ENCODE measurements around the gene UNC13C.

The UNC13C gene

GRCh38 chr15:54567408-54568035, 589.3 kb downstream of the UNC13C start:
- no peak for DNase-seq (ENCODE audit: low read depth in 2 of 2)

GRCh38 chr15:54568381-54568780, 590.1 kb downstream of the UNC13C start:
- DNase-seq (ENCODE audit: low read depth in 2 of 2), result no peak

- DNase-seq (ENCODE audit: low read depth in 2 of 2), result no peak
Measured at GRCh38 chr15:54571576-54571975, 593.3 kb downstream of the UNC13C start.

- no peak for DNase-seq (ENCODE audit: low read depth in 2 of 2)
Measured at GRCh38 chr15:54575586-54575985, 597.3 kb downstream of the UNC13C start.

GRCh38 chr15:54576298-54576935, 598.2 kb downstream of the UNC13C start:
- no peak for DNase-seq (ENCODE audit: low read depth in 2 of 2)

DNA sequence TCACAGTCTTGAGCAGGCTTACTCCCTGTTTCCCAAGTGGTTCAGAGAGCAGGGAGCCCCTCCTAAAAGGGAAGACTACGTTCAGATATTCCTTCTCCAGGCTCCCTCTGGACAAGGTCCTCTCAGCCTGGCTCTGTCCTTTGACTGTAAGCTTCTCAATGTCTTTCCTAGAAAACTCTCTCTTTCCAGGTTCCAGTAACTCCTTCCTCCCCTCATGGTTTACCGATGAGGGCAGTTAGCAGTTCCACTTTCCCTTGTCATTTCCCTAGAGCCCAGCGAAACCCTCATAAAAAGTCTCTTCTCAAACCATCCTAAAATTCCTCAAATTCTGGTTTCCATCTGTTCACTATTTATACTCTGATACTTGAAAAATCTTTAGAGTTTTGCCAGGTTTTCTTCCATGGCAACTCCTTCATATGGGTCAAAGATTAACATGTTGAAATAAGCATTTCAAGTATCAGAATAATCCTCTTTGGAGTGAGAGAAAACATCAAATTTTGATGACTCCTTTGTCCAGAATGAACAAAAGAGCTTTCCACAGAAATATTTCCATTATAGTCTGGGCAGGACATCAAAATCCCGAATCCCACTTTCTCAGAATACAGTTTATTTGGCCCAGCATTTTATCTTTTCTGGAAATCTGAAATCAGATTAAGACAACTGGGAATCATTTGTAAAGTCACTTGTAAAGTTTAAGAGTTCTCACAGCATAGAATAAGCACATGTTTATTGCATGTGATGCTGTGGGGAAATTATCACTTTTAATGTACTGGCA, 599.4 kb downstream of the UNC13C start:
- DNase-seq (ENCODE audit: low read depth in 2 of 2), result no peak

GRCh38 chr15:54579855-54580254, 601.6 kb downstream of the UNC13C start:
- DNase-seq (ENCODE audit: low read depth in 2 of 2), result no peak

- no peak for DNase-seq (ENCODE audit: low read depth in 2 of 2)
Measured at GRCh38 chr15:54580643-54581042, 602.4 kb downstream of the UNC13C start.

GRCh38 chr15:54582863-54583643, 604.8 kb downstream of the UNC13C start:
- DNase-seq (ENCODE audit: low read depth in 2 of 2), result no peak

DNA sequence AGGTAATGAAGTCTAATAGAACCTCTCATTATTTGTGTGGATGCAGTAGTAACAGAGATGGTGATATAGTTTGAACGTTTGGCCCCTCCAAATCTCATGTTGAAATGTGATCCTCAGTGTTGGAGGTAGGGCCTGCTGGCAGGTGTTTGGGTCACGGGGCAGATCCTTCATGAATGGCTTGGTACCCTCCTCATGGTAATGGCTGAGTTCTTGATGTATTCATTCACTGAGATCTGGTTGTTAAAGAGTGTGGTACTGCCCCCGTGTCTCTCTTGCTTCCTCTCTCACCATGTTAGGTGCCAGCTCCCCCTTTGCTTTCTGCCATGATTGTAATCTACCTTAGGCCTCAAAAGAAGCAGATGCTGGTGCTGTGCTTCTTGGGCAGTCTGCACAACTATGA, 606.8 kb downstream of the UNC13C start:
- DNase-seq (ENCODE audit: low read depth in 2 of 2), result no peak

DNA sequence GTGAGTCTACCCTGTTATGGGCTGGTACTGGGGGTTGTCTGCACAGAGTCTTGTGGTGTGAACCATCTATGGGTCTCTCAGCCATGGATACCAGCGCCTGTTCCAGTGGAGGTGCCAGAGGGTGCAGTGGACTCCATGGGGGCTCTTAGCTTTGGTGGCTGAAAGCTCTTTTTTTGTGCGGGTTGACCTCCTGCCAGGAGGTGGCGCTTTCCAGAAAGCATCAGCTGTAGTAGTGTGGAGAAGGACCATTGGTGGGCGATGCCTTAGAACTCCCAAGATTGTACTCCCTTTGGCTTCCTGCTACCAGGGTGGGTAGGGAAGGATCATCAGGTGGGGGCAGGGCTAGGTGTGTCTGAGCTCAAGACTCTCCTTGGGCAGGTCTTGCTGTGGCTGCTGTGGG, 615.9 kb downstream of the UNC13C start:
- DNase-seq (ENCODE audit: low read depth in 2 of 2), result no peak

DNA sequence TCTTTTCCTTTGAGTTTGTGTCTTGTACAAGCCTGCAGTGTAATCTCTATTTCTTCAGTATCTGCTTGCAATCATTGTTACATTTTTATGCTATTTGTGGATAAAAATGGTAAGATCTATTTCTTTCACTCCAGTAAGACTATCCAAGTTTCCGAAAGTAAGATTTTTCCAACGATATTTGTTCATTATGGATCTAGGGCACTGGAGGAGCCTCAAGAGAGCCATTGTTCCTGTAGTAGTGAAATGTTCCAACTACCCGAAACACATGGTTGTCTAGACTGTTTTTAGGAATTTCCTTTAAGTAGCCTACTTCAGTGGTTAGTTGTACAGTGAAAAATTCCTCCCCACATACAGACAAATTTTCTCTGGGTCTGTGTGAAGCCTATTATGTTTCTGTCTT, 621.1 kb downstream of the UNC13C start:
- no peak for DNase-seq (ENCODE audit: low read depth in 2 of 2)

DNA sequence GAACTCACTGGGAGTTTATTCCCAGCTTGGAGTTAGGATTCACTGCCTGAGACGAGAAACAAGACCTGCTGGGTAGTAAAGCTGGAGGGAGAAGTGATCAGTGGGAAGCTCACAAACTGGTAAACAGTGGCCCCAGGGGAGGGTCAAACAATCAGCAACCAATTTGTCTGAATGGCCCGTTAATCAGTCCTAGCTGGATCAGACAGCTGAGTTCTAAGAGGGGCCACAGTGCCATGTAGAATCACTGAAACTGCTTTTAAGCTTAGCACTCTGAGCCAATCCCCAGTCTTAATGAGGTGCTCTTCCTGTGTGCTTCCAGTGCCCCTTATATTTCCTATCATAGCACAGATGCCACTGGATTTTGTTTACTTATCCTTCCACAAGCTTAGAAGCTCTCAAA, 626.8 kb downstream of the UNC13C start:
- no peak for DNase-seq (ENCODE audit: low read depth in 2 of 2)

GRCh38 chr15:54605556-54605955, 627.3 kb downstream of the UNC13C start:
- no peak for DNase-seq (ENCODE audit: low read depth in 2 of 2)

DNA sequence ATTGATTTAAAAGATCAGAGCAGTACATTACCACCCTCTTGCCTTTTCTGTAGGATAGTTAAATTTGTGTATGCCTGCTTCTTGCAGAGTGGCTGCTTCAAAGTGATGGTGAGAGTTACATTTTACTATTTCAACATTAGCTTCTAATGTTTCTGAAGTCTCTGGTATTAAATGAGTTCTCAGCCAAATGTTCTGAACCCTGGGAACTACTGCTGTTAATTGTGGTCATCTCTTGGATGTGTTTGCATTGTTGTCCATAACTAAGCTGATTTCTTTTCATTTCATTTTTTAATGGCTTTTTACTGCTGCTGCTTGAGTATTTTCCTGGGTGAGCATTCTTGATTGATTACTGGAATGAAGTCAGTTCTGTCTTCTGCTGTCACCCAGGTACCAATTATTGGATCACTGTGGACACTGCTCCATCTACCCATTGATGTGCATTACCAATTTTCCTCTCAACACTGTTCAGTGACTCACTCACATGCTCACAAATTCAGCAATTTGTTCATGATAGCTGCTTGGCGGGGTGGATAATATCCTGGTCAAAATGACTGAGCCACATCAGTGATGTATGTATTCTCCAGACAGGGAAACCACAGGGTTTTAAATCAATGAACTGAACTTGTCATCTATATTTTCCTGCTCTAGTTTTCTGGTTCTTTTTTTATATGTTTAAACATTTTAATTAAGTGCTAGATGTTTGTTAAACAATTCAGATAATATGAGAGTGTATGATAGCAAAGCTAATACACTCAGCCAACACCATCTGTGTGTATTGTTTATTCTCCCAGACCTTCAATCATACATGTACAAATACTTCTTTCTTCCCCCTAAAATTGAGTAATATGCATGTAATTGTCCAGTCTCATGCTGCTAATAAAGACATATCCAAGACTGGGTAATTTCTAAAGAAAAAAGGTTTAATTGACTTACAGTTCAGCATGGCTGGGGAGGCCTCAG, 630.9 kb downstream of the UNC13C start:
- no peak for DNase-seq (ENCODE audit: low read depth in 2 of 2)

DNA sequence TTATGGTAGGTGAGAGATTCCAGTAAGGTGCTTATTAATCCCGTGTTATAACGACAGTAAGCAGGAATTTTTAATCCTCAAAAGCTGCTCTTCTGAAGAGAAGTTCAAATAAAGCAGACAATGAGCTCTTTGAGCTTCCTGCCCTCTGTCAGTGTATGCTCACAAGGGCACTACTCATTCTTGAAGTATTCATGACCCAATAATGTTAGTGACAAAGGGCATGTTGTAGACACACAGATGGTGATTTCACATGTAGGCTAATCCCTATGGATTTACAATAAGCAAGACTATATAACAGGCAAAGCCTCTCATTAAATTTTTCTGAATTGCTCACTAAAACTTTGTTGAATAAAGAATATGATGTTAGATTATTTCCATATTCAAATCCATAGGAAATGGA, 639.9 kb downstream of the UNC13C start:
- DNase-seq (ENCODE audit: low read depth in 2 of 2), result no peak

DNA sequence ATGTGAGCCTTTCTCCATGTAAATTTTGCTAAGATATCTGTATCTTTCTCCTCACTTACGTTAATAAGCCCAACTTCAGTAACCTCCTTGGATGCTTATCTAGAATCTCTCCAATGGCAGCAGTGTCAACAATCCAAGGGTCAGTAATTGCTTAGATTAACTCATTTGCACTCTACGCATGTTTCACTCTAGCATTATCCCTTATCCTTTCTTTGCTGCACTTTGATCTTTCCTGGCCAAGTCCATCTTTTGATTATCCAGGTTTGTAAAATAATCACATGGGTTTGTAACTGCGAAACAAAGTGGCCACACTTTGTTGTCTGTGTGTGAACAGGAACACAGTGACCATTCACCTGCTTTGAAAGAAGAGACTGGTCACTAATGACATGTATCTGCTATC, 640.9 kb downstream of the UNC13C start:
- no peak for DNase-seq (ENCODE audit: low read depth in 2 of 2)

GRCh38 chr15:54620916-54621315, 642.7 kb downstream of the UNC13C start:
- DNase-seq (ENCODE audit: low read depth in 2 of 2), result no peak

GRCh38 chr15:54636147-54636546, 657.9 kb downstream of the UNC13C start:
- DNase-seq (ENCODE audit: low read depth in 2 of 2), result no peak

GRCh38 chr15:54638666-54639065, 660.4 kb downstream of the UNC13C start:
- no peak for DNase-seq (ENCODE audit: low read depth in 2 of 2)

GRCh38 chr15:54640873-54641272, 662.6 kb downstream of the UNC13C start:
- no peak for DNase-seq (ENCODE audit: low read depth in 2 of 2)
